Activated CD4-positive, alpha-beta T cell treated with anti-CD3 and anti-CD28 coated beads for 36 hours (primary cell): ENCODE data around the gene SRL. TPM values are rescaled to one million over a fixed set of nuclear protein-coding genes. Genes with fewer than 3 reads are reported as not detected.

Experiments used
- total RNA-seq, 2 experiments: library from RNA; stranded (reverse); gene quantifications; one replicate each; pipeline ENCODE4 v1.2.3, GENCODE V29; 2021

Gene SRL
- total RNA-seq, 2 experiments from 2014 or later: not detected

Other genes starting within 250 kb of the SRL start
- gene ADCY9, start 125.6 kb downstream of the SRL start, total RNA-seq: 1 to 10 TPM; 5.3 to 6.2 TPM
- gene TFAP4, start 30.9 kb upstream of the SRL start, total RNA-seq: 10 to 100 TPM; 31.0 to 42.4 TPM
- gene GLIS2, start 74.0 kb upstream of the SRL start, total RNA-seq: under 1 TPM; 0.27 to 0.30 TPM
- gene PAM16, start 109.2 kb upstream of the SRL start, total RNA-seq: 10 to 100 TPM; 62.8 to 67.8 TPM
- not detected for gene VASN, start 129.8 kb upstream of the SRL start, total RNA-seq
- 10 to 100 TPM; 65.0 to 67.1 TPM for gene CORO7, start 174.5 kb upstream of the SRL start, total RNA-seq
- 100 to 1,000 TPM in 1 of 2 experiments, 10 to 100 TPM in 1; 93.9 to 102 TPM for gene DNAJA3, start 183.8 kb upstream of the SRL start, total RNA-seq
- 10 to 100 TPM; 27.1 to 29.5 TPM for gene NMRAL1, start 232.5 kb upstream of the SRL start, total RNA-seq
- 10 to 100 TPM; 67.7 to 80.2 TPM for gene HMOX2, start 234.3 kb upstream of the SRL start, total RNA-seq